SK-N-SH (cell line): ENCODE data around the gene FGF19. TPM values are rescaled to one million over a fixed set of nuclear protein-coding genes. Genes with fewer than 3 reads are reported as not detected.

Experiments
- CTCF ChIA-PET: fragments of 300-600, 350-600 bp; formaldehyde crosslinking; extraction: SDS; loops from one replicate; lab custom pipeline; 2021; lab: Yijun Ruan, JAX
- POLR2A ChIA-PET: fragments of 350-600 bp; sonication (Branson Sonifier 250); formaldehyde crosslinking; extraction: SDS; loops from one replicate; lab custom pipeline; 2020; ENCODE audit warnings: antibody characterized with exemption, inconsistent platforms; lab: Yijun Ruan, JAX
- DNase-seq: peaks from one replicate; pipeline ENCODE4 v3.0.0; 2012
- H2AFZ ChIP-seq: fragments of 200-600 bp; sonication (generic); 2 replicates; pipeline ENCODE4 v1.8.1; 2016; ENCODE audit warnings: antibody characterized with exemption, mild to moderate bottlenecking, low read depth
- H3F3A ChIP-seq: fragments of 200-600 bp; sonication (generic); replicated peaks from 2 replicates; pipeline ENCODE3; 2016; ENCODE audit warnings: antibody characterized with exemption, mild to moderate bottlenecking; ENCODE audit not compliant: insufficient read depth
- H3K27ac ChIP-seq, 2 experiments: fragments of 200-500 bp in 1 of 2; fragments of 200-600 bp in 1 of 2; sonication (Bioruptor generic) in 1 of 2; sonication (generic), shearing (Covaris generic) in 1 of 2; 2 replicates each; pipeline versions ENCODE4 v1.5.1 to v1.6.1; 2014 to 2016; ENCODE audit warnings: low read depth in 2 of 2, inconsistent platforms in 1 of 2, low read length in 1 of 2, mild to moderate bottlenecking in 1 of 2, mixed read lengths in 1 of 2
- H3K27me3 ChIP-seq: fragments of 200-600 bp; sonication (generic), shearing (Covaris generic); 2 replicates; pipeline ENCODE4 v1.6.1; 2016; ENCODE audit warnings: mixed run types; ENCODE audit not compliant: insufficient read depth
- H3K36me3 ChIP-seq, 2 experiments: fragments of 200-500 bp in 1 of 2; fragments of 200-600 bp in 1 of 2; sonication (Bioruptor generic) in 1 of 2; sonication (generic) in 1 of 2; replicated peaks in 1 of 2; 2 replicates each; pipeline versions ENCODE3 to v1.5.1; 2014 to 2016; ENCODE audit warnings: low read length in 1 of 2, mild to moderate bottlenecking in 1 of 2; ENCODE audit not compliant: insufficient read depth in 2 of 2, control insufficient read depth in 1 of 2
- H3K4me1 ChIP-seq, 2 experiments: fragments of 200-500 bp in 1 of 2; fragments of 200-600 bp in 1 of 2; sonication (Bioruptor generic) in 1 of 2; sonication (generic), shearing (Covaris generic) in 1 of 2; 2 replicates each; pipeline versions ENCODE4 v1.5.1 to v1.6.1; 2014 to 2016; ENCODE audit warnings: low read depth in 1 of 2, low read length in 1 of 2, mixed run types in 1 of 2; ENCODE audit not compliant: insufficient read depth in 2 of 2, control insufficient read depth in 1 of 2
- H3K4me2 ChIP-seq: fragments of 200-600 bp; sonication (generic), shearing (Covaris generic); 2 replicates; pipeline ENCODE4 v1.6.1; 2017; ENCODE audit warnings: mixed run types
- H3K4me3 ChIP-seq, 2 experiments: fragments of 200-500 bp in 1 of 2; fragments of 200-600 bp in 1 of 2; sonication (Bioruptor generic) in 1 of 2; sonication (generic), shearing (Covaris generic) in 1 of 2; 2 replicates each; pipeline versions ENCODE4 v1.5.1 to v1.8.1; 2014 to 2016; ENCODE audit warnings: low read depth in 2 of 2, inconsistent platforms in 1 of 2, low read length in 1 of 2, mild to moderate bottlenecking in 1 of 2, mixed read lengths in 1 of 2, moderate library complexity in 1 of 2
- H3K79me2 ChIP-seq: fragments of 200-600 bp; sonication (generic); 2 replicates; pipeline ENCODE4 v1.8.1; 2017; ENCODE audit warnings: mild to moderate bottlenecking; ENCODE audit not compliant: insufficient read depth
- H3K9ac ChIP-seq: fragments of 200-600 bp; sonication (generic); 2 replicates; pipeline ENCODE4 v1.6.1; 2017; ENCODE audit warnings: mixed run types
- H3K9me2 ChIP-seq: fragments of 200-600 bp; sonication (generic); 2 replicates; pipeline ENCODE4 v1.6.1; 2017; ENCODE audit warnings: mixed run types
- H3K9me3 ChIP-seq: fragments of 200-600 bp; sonication (generic); 2 replicates; pipeline ENCODE4 v1.6.1; 2017; ENCODE audit warnings: mixed run types, mild to moderate bottlenecking, moderate library complexity
- H4K20me1 ChIP-seq: fragments of 200-600 bp; sonication (generic); 2 replicates; pipeline ENCODE4 v1.6.1; 2017; ENCODE audit warnings: mild to moderate bottlenecking, mixed run types; ENCODE audit not compliant: insufficient read depth
- CTCF ChIP-seq: fragments of 200-600 bp; sonication (generic); IDR thresholded peaks from 2 replicates; pipeline ENCODE4 v1.6.1; 2017; ENCODE audit warnings: antibody characterized with exemption, mild to moderate bottlenecking, moderate library complexity
- ELF1 ChIP-seq: IDR thresholded peaks from 2 replicates; pipeline ENCODE4 v1.4.0; 2012
- EP300 ChIP-seq, 2 experiments: IDR thresholded peaks; 2 replicates each; pipeline versions ENCODE4 v1.4.0 to v1.6.1; 2012; ENCODE audit warnings: borderline replicate concordance in 1 of 2, low read depth in 1 of 2, low read length in 1 of 2
- EZH2phosphoT487 ChIP-seq: fragments of 200-600 bp; sonication (generic); IDR thresholded peaks from 2 replicates; pipeline ENCODE4 v1.6.1; 2017; ENCODE audit warnings: low read depth, mixed run types, mild to moderate bottlenecking, antibody characterized with exemption, moderate library complexity, borderline replicate concordance
- FOXJ3 ChIP-seq: sonication (generic); formaldehyde crosslinking; IDR thresholded peaks from 2 replicates; pipeline ENCODE4 v1.5.1; 2020; ENCODE audit warnings: mild to moderate bottlenecking, missing genetic modification reagents
- IRF3 ChIP-seq: fragments of 150-350 bp; IDR thresholded peaks from 2 replicates; pipeline ENCODE4 v1.6.1; 2016; ENCODE audit warnings: mild to moderate bottlenecking, low read depth, low read length
- MAX ChIP-seq: IDR thresholded peaks from 2 replicates; pipeline ENCODE4 v1.4.0; 2012; ENCODE audit warnings: low read depth
- MEF2A ChIP-seq: IDR thresholded peaks from 2 replicates; pipeline ENCODE4 v1.4.0; 2012; ENCODE audit warnings: low read depth, borderline replicate concordance
- MXI1 ChIP-seq: IDR thresholded peaks from 2 replicates; pipeline ENCODE4 v1.6.1; 2012; ENCODE audit warnings: mild to moderate bottlenecking, low read depth, low read length, improper control_type of control experiment
- NFIC ChIP-seq: IDR thresholded peaks from 2 replicates; pipeline ENCODE4 v1.4.0; 2012; ENCODE audit warnings: borderline replicate concordance
- NRF1 ChIP-seq: IDR thresholded peaks from 2 replicates; pipeline ENCODE4 v1.6.1; 2012; ENCODE audit warnings: low read depth, mild to moderate bottlenecking, low read length
- PBX3 ChIP-seq: IDR thresholded peaks from 2 replicates; pipeline ENCODE4; 2012
- REST ChIP-seq: IDR thresholded peaks from 2 replicates; pipeline ENCODE4 v1.6.1; 2012; ENCODE audit warnings: mild to moderate bottlenecking, low read depth, low read length, moderate library complexity
- RFX5 ChIP-seq: IDR thresholded peaks from 2 replicates; pipeline ENCODE4 v1.6.1; 2012; ENCODE audit warnings: mild to moderate bottlenecking, improper control_type of control experiment, low read length
- RXRA ChIP-seq: IDR thresholded peaks from 2 replicates; pipeline ENCODE4 v1.4.0; 2012; ENCODE audit warnings: low read depth, mild to moderate bottlenecking, borderline replicate concordance
- SIN3A ChIP-seq: IDR thresholded peaks from 2 replicates; pipeline ENCODE4 v1.6.1; 2012; ENCODE audit warnings: low read depth, mild to moderate bottlenecking, low read length, moderate library complexity, borderline replicate concordance
- USF1 ChIP-seq: IDR thresholded peaks from 2 replicates; pipeline ENCODE4 v1.4.0; 2012; ENCODE audit warnings: low read depth, borderline replicate concordance
- WGBS: methylation state at CpG from one replicate; pipeline ENCODE4 v1.1.6; 2017; ENCODE audit warnings: low lambda C conversion rate; 5-methylcytosine and 5-hydroxymethylcytosine counted together
- polyA plus RNA-seq, 3 experiments: library from polyadenylated mRNA; depleted of rRNA; stranded (reverse); fragments of >200 nt; gene quantifications; 2 replicates each; pipeline ENCODE4 v1.2.3, GENCODE V29; 2012

FGF19 gene
- polyA plus RNA-seq, 1 of the 3 experiments (the other 2 are of a cell fraction), result not detected

- peak overlapping the region; percentile 31; the same call in 1 of the 2 replicates for H3K9ac ChIP-seq
- H3K4me1 ChIP-seq, result peaks cover 39 to 70% of the 10 kb centered on the region in 2 experiments; a peak in 2 of 4 replicates
- no peaks in the 10 kb centered on the region for H3K9me3 ChIP-seq
- peaks cover 90 to 100% of the 10 kb centered on the region in 2 experiments for H3K36me3 ChIP-seq
- peaks cover 87% of the 10 kb centered on the region for H3F3A ChIP-seq
- H4K20me1 ChIP-seq, result peaks cover 100% of the 10 kb centered on the region
- peak overlapping the region; percentile 34 to 57 for H3K27ac ChIP-seq
- no peak overlapping the region; the same call in 1 of the 2 replicates for H3K4me2 ChIP-seq
- TF ChIP-seq NFIC (no peak), SIN3A (no peak), PBX3 (no peak), EP300 (IDR thresholded peaks at IDR 0.05; ENCODE audit: borderline replicate concordance in 1 of 2, low read depth in 1 of 2, low read length in 1 of 2) (no peak), NRF1 (no peak), REST (no peak), MAX (no peak), RFX5 (no peak), RXRA (no peak), MEF2A (no peak), USF1 (no peak), EZH2phosphoT487 (no peak), FOXJ3 (CRISPR knock-in tag) (no peak), IRF3 (no peak), ELF1 (no peak), MXI1 (no peak), CTCF (no peak)
- POLR2A ChIA-PET, result interaction anchor here (1.4 kb wide), 1 partner anchor 11 kb away, joined by 4 read pairs; no protein-coding TSS in a partner anchor
- CTCF ChIA-PET, result interaction anchor here (0.8 to 2.5 kb wide), 5 partner anchors 17 to 547 kb away, joined by 3 to 26 read pairs (median 3); no protein-coding TSS in a partner anchor
- H2AFZ ChIP-seq, result no peak overlapping the region
- H3K27me3 ChIP-seq, result no peaks in the 10 kb centered on the region
- no peak for DNase-seq
- H3K79me2 ChIP-seq, result peaks cover 74% of the 10 kb centered on the region
- 98% methylated on average over 17 of the region's 37 CpGs for WGBS
- no peak overlapping the region for H3K4me3 ChIP-seq
- H3K9me2 ChIP-seq, result no peaks in the 10 kb centered on the region
Measured at GRCh38 chr11:69648679-69649575, 54.9 kb downstream of the FGF19 start.
